Subcutaneous adipose tissue (tissue), 4 donors: ENCODE measurements around the gene PHYHIPL. TPM values are rescaled to one million over a fixed set of nuclear protein-coding genes. Genes with fewer than 3 reads are reported as not detected.

ENCODE experiments used
- total RNA-seq, 4 donors: library from RNA; depleted of rRNA; stranded (reverse); fragments of >200 nt; gene quantifications; one replicate each; pipeline ENCODE4 v1.1.0, GENCODE V29; 2016
- TF ChIP-seq, protein P1 (sequence below): fragments of 450-650 bp; IDR thresholded peaks from one replicate; pipeline ENCODE4 v1.5.1; 2016; ENCODE audit warnings: low read depth, mild to moderate bottlenecking, control low read depth, antibody characterized with exemption, moderate library complexity

Gene PHYHIPL
- total RNA-seq, 4 donors from 2014 or later = 0.22 TPM; not detected in 3

DNA sequence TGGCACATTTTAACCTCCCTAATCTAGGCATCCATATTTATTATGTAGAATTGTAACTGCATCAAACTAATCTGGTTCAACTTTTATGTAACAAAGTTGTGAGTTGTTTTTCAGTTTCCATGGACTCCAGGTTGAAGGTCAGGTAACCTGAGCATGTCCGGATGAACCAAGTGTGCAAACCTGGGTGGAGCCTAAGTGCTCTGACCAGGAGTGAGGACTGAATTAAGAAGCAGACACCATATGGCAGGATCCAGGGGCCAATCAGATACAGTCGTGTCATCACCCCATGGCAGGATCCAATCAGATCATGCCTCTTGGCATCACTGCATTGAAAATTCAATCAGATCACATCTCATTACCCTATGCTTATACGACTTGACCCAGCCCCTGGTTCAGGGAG is 41.2 kb upstream of the PHYHIPL start:
- TF ChIP-seq, protein P1, sequence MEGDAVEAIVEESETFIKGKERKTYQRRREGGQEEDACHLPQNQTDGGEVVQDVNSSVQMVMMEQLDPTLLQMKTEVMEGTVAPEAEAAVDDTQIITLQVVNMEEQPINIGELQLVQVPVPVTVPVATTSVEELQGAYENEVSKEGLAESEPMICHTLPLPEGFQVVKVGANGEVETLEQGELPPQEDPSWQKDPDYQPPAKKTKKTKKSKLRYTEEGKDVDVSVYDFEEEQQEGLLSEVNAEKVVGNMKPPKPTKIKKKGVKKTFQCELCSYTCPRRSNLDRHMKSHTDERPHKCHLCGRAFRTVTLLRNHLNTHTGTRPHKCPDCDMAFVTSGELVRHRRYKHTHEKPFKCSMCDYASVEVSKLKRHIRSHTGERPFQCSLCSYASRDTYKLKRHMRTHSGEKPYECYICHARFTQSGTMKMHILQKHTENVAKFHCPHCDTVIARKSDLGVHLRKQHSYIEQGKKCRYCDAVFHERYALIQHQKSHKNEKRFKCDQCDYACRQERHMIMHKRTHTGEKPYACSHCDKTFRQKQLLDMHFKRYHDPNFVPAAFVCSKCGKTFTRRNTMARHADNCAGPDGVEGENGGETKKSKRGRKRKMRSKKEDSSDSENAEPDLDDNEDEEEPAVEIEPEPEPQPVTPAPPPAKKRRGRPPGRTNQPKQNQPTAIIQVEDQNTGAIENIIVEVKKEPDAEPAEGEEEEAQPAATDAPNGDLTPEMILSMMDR = no peak

DNA sequence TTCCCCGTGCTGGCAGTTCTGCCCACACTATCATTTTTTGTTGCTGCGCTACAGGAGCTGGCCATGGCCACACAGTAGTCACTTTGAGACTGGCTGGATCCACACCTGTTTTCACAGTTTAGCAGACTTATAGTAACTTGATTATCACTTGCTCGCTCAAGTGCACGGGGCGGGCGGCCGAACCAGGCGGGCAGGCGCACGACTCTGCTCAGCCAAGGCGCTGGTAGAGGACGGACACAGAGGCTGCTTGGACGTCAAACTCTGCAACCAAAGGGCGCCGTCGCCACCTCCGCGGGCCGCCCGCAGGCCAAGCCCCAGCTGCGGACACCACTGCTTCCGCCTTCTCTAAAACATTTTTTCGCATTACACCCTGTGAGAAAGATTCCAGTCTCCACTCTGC is 38.4 kb upstream of the PHYHIPL start:
- TF ChIP-seq, protein P1 = no peak

DNA sequence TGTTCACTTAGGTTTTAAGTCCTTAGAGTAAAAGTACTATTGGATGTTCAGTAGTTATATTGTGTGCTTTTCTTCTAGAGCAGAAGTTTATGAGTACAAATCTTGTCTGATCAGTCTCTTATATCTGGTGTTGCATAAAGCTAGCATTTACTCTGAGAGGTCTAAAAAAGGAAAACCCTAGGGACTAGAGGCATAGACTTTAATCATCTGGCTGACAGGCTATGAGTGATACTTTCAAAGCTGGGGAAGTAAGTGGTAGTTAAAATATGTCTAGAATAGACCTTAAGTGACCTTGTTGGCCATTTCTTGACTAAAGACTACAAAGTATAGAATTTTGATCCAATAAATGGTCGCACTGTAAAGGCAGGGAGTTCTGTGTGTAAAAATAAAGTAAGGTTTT is 32.9 kb upstream of the PHYHIPL start:
- TF ChIP-seq, protein P1 = no peak

GRCh38 chr10:59148701-59149100 is 27.7 kb upstream of the PHYHIPL start:
- TF ChIP-seq, protein P1 = no peak

DNA sequence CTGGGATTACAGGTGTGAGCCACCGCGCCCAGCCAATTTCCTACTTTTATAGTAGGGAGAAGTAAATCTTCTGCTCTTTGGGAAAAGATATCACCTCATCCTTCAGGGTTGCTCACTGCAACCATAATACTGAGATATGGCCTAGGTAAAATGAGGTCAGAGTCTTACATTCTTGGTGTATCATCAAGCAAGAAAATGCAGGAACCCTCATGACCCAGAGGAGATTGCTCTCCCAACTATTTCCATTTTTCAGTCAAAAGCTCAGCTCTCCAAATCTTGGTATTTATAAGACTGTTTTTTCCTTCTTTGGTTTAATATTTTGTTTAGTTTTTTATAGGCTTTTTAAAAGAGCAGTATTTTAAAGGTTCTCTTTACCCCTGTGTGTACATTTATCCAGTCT is 20.9 kb upstream of the PHYHIPL start:
- TF ChIP-seq, protein P1 = no peak

GRCh38 chr10:59167512-59167911 is 8.9 kb upstream of the PHYHIPL start:
- TF ChIP-seq, protein P1 = no peak

DNA sequence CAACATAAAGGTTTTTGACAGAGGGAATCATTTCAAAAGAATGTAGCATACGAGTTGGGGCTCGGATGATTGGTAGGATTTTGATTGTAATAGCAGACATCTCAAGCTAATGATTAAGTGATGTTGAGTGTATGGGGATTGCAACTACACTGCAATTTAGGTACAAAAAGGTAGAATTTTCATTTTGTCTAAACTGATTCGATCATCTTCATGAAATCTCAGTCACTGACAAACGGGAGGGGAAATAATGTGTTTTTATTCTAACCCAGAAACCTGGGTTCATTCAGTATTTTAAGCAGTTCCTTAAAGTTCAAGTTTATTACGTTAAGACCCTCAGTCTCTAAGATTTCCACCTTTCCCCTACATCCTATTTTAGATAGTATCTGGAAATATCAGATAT is 3.9 kb upstream of the PHYHIPL start:
- TF ChIP-seq, protein P1 = no peak
